K562 (cell line): ENCODE results near the gene FUBP3. TPM values are rescaled to one million over a fixed set of nuclear protein-coding genes. Genes with fewer than 3 reads are reported as not detected.

Experiments
- BACH1 ChIP-seq: fragments of 200-800 bp; sonication (Bioruptor generic); IDR thresholded peaks from 2 replicates; pipeline ENCODE4 v1.6.1; 2016; ENCODE audit warnings: missing genetic modification characterization, missing compliant biosample characterization
- BRD9 ChIP-seq: fragments of 450-650 bp; IDR thresholded peaks from 2 replicates; pipeline ENCODE4 v1.6.1; 2018; ENCODE audit warnings: low read depth; ENCODE audit not compliant: partially characterized antibody
- CHD1 ChIP-seq: fragments of 200-600 bp; sonication (generic); IDR thresholded peaks from one replicate; pipeline ENCODE4 v1.6.1; 2012; ENCODE audit warnings: mild to moderate bottlenecking, moderate library complexity, low read length, inconsistent platforms
- FOSL1 ChIP-seq: fragments of 200-800 bp; sonication (Bioruptor generic); conservative IDR thresholded peaks from 2 replicates; pipeline ENCODE4 v1.6.1; 2016; ENCODE audit warnings: missing genetic modification characterization, missing compliant biosample characterization
- FOXK2 ChIP-seq, 2 experiments: fragments of 450-650 bp; IDR thresholded peaks in 1 of 2; conservative IDR thresholded peaks in 1 of 2; 2 replicates each; pipeline ENCODE4 v1.6.1; 2016; ENCODE audit warnings: low read depth in 2 of 2, mild to moderate bottlenecking in 1 of 2
- GATA2 ChIP-seq: sonication (generic); formaldehyde crosslinking; IDR thresholded peaks from 2 replicates; pipeline ENCODE4 v1.4.0; 2020; ENCODE audit warnings: mild to moderate bottlenecking, missing genetic modification reagents
- KAT2B ChIP-seq: IDR thresholded peaks from one replicate; pipeline ENCODE4 v1.6.1; 2012; ENCODE audit warnings: low read depth, mild to moderate bottlenecking, control low read depth, inconsistent platforms, low read length, moderate library complexity
- MAFF ChIP-seq: IDR thresholded peaks from 2 replicates; pipeline ENCODE4 v1.6.1; 2012; ENCODE audit warnings: low read length, improper control_type of control experiment
- NCOR1 ChIP-seq: fragments of 450-650 bp; IDR thresholded peaks from 2 replicates; pipeline ENCODE4 v1.6.1; 2016; ENCODE audit warnings: mild to moderate bottlenecking, moderate library complexity
- PHB ChIP-seq: fragments of 250-450 bp; sonication (Bioruptor Pico); IDR thresholded peaks from 2 replicates; pipeline ENCODE4 v1.5.0; 2021
- POLR2H ChIP-seq: IDR thresholded peaks from 2 replicates; pipeline ENCODE4 v1.6.1; 2016; ENCODE audit warnings: missing genetic modification characterization, low read depth, mild to moderate bottlenecking, control low read depth, missing compliant biosample characterization, moderate library complexity
- PURB ChIP-seq: sonication (generic); formaldehyde crosslinking; IDR thresholded peaks from 2 replicates; pipeline ENCODE4 v1.9.0; 2021; ENCODE audit warnings: low read depth, mild to moderate bottlenecking, missing genetic modification reagents
- SAP30 ChIP-seq: fragments of 200-600 bp; sonication (generic); IDR thresholded peaks from 2 replicates; pipeline ENCODE4 v1.6.1; 2012; ENCODE audit warnings: borderline replicate concordance, low read depth, mild to moderate bottlenecking, moderate library complexity, low read length, control low read depth, inconsistent platforms; ENCODE audit not compliant: insufficient read depth, poor library complexity, severe bottlenecking
- SMAD3 ChIP-seq: fragments of 450-650 bp; formaldehyde crosslinking; conservative IDR thresholded peaks from 2 replicates; pipeline ENCODE4 v1.4.0; 2020; ENCODE audit warnings: mild to moderate bottlenecking
- THAP12 ChIP-seq: fragments of 250-450 bp; sonication (Bioruptor Pico); IDR thresholded peaks from 2 replicates; pipeline ENCODE4 v1.9.0; 2021; ENCODE audit warnings: mild to moderate bottlenecking, inconsistent platforms
- TRIM24 ChIP-seq, 2 experiments: fragments of 450-650 bp; IDR thresholded peaks; 2 replicates each; pipeline ENCODE4 v1.6.1; 2016
- ZBTB2 ChIP-seq: fragments of 450-650 bp; IDR thresholded peaks from 2 replicates; pipeline ENCODE4 v1.6.1; 2016; ENCODE audit warnings: antibody characterized with exemption
- ZNF143 ChIP-seq: sonication (generic); formaldehyde crosslinking; IDR thresholded peaks from 2 replicates; pipeline ENCODE4 v1.9.0; 2022; ENCODE audit warnings: mild to moderate bottlenecking, missing genetic modification reagents
- ZNF165 ChIP-seq: fragments of 250-450 bp; sonication (Bioruptor Pico); IDR thresholded peaks from 2 replicates; pipeline ENCODE4 v1.4.0; 2020; ENCODE audit warnings: borderline replicate concordance
- ZNF395 ChIP-seq: fragments of 200-800 bp; sonication (Bioruptor generic); IDR thresholded peaks from 2 replicates; pipeline ENCODE4 v1.6.1; 2017; ENCODE audit warnings: missing genetic modification characterization, missing compliant biosample characterization
- ZNF57 ChIP-seq: fragments of 450-650 bp; formaldehyde crosslinking; IDR thresholded peaks from 2 replicates; pipeline ENCODE4 v1.4.0; 2020; ENCODE audit warnings: mild to moderate bottlenecking, moderate library complexity
- polyA plus RNA-seq, 8 experiments: library from polyadenylated mRNA; depleted of rRNA in 4 of 8; stranded (reverse) in 5 of 8; unstranded in 3 of 8; fragments of >200 nt; fragmentation: Nextera tagmentation in 2 of 8; fragmentation: Illumina TruSeq in 1 of 8; extraction: Ambion mirVana in 2 of 8; extraction: Trizol in 1 of 8; gene quantifications; 2 replicates each; pipeline versions ENCODE4 v1.2.1 to v1.2.3, GENCODE V29; 2011 to 2014; ENCODE audit warnings: inconsistent platforms in 1 of 8, missing spikeins in 1 of 8
- total RNA-seq, 7 experiments: library from RNA; depleted of rRNA in 6 of 7; stranded (reverse); fragments of >200 nt in 6 of 7; fragmentation: Illumina TruSeq in 2 of 7; extraction: Trizol in 2 of 7; gene quantifications; 2 replicates each; pipeline versions ENCODE4 v1.2.1 to v1.2.3, GENCODE V29; 2011 to 2021; ENCODE audit warnings: low replicate concordance in 1 of 7

Gene FUBP3
- total and polyA plus RNA-seq, 9 of the 15 experiments (the other 6 are each of a cell fraction or from before 2014, with no cell fraction given), result 3.0 to 64.0 (median 48.1) TPM

- TF ChIP-seq ZBTB2, result 0 out of 2 replicates have a peak, but pooled peaks have one; percentile 11
- TF ChIP-seq ZNF57 (CRISPR knock-in tag), result no peak
- no peak for TF ChIP-seq GATA2 (CRISPR knock-in tag)
- TF ChIP-seq KAT2B, result no peak
- TF ChIP-seq FOSL1 (tag), result peak; percentile 69; the same call in 1 of the 2 replicates
- TF ChIP-seq FOXK2 (conservative IDR thresholded peaks at IDR 0.05 in 1 of 2, IDR thresholded peaks at IDR 0.05 in 1 of 2; ENCODE audit: low read depth in 2 of 2), result 0 out of 4 replicates have a peak, but pooled peaks of 1 of the 2 experiments have one; percentile 23
- no peak; the same call in none of the 2 replicates for TF ChIP-seq NCOR1
- peak; percentile 62 for TF ChIP-seq BRD9
- no peak for TF ChIP-seq PURB (CRISPR knock-in tag)
- no peak for TF ChIP-seq BACH1 (tag)
- TF ChIP-seq POLR2H, result peak; percentile 63; the same call in 1 of the 2 replicates
- no peak for TF ChIP-seq MAFF
- 0 out of 2 replicates have a peak, but pooled peaks have one; percentile 11 for TF ChIP-seq ZNF395 (CRISPR knock-in tag)
- TF ChIP-seq ZNF165 (CRISPR knock-in tag), result no peak
- peak; percentile 19; the same call in 1 of the 2 replicates for TF ChIP-seq ZNF143 (CRISPR knock-in tag)
- peak in 1 of 2 experiments; percentile 70; a peak in 2 of 4 replicates for TF ChIP-seq TRIM24 (IDR thresholded peaks at IDR 0.05)
- no peak for TF ChIP-seq CHD1
- no peak for TF ChIP-seq SMAD3
- TF ChIP-seq THAP12 (CRISPR knock-in tag), result no peak; the same call in 1 of the 2 replicates
- TF ChIP-seq PHB (CRISPR knock-in tag), result no peak
- peak; percentile 57 for TF ChIP-seq SAP30
These were observed at the start of gene FUBP3 (continued) for GRCh38 chr9:130578865-130579737.
